Fibroblast of pulmonary artery (primary cell): Measurements from ENCODE around the gene PLS1.
"Not testable (repeated sequence)": the region's sequence is repeated elsewhere in the genome, so short reads cannot be mapped to it uniquely, and the experiment has no call there.

Source experiments
- DNase-seq: peaks from one replicate; pipeline ENCODE4 v3.0.0-alpha.2; 2010; ENCODE audit warnings: low read depth
- H3K4me3 ChIP-seq: replicated peaks from 2 replicates; pipeline ENCODE4 v1.5.1; 2011; ENCODE audit warnings: low read depth, mild to moderate bottlenecking, control low read depth, low read length, moderate library complexity
- CTCF ChIP-seq: IDR thresholded peaks from 2 replicates; pipeline ENCODE4 v1.5.1; 2011; ENCODE audit warnings: mild to moderate bottlenecking, control low read depth, low read length, inconsistent platforms; ENCODE audit errors: missing control alignments

PLS1 gene

GRCh38 chr3:142595951-142596725 lies at the start of gene PLS1:
TSS of gene PLS1 (plus strand) at chr3:142596393. CDS start at chr3:142664238, 67,845 bp downstream.
- DNase-seq: peak; percentile 80
- H3K4me3 ChIP-seq: peak within 1 kb of the TSS; percentile 79
- TF ChIP-seq CTCF: no peak

- TF ChIP-seq CTCF: no peak
- H3K4me3 ChIP-seq: no peak overlapping the region
- DNase-seq: no peak
These were observed 46.2 kb upstream of the PLS1 start for GRCh38 chr3:142549986-142550385.

GRCh38 chr3:142552579-142552978 lies 43.6 kb upstream of the PLS1 start:
- H3K4me3 ChIP-seq, DNase-seq: not testable (repeated sequence)

- no peak overlapping the region for H3K4me3 ChIP-seq
- no peak for DNase-seq
- TF ChIP-seq CTCF: no peak
These were observed 42.5 kb upstream of the PLS1 start for GRCh38 chr3:142553741-142554140.

- TF ChIP-seq CTCF: no peak
These were observed 36.1 kb upstream of the PLS1 start for GRCh38 chr3:142560118-142560517.

GRCh38 chr3:142563496-142563997 lies 32.6 kb upstream of the PLS1 start:
- no peak for DNase-seq
- TF ChIP-seq CTCF: no peak
- no peak overlapping the region for H3K4me3 ChIP-seq

More at GRCh38 chr3:142560118-142560517, 36.1 kb upstream of the PLS1 start:
- DNase-seq: no peak
- no peak overlapping the region for H3K4me3 ChIP-seq

GRCh38 chr3:142566096-142566495 lies 30.1 kb upstream of the PLS1 start:
- no peak for TF ChIP-seq CTCF
- peak; percentile 51 for DNase-seq
- no peak overlapping the region for H3K4me3 ChIP-seq
